SK-N-SH treated with all-trans-retinoic acid at 6 μM for 48 hours (cell line): ENCODE data around the gene TACR2.

Experiments
- ATAC-seq: fragments of 200-7000 bp; cut with Tn5 transposase; 3 replicates; pipeline ENCODE4 v1.9.1; 2020; ENCODE audit warnings: mild to moderate bottlenecking, moderate library complexity
- ARNTL ChIP-seq: fragments of 450-650 bp; formaldehyde crosslinking; IDR thresholded peaks from 2 replicates; pipeline ENCODE4 v1.5.0; 2020; ENCODE audit warnings: low read depth, mild to moderate bottlenecking, moderate library complexity, borderline replicate concordance
- BACH2 ChIP-seq: fragments of 250-450 bp; sonication (Bioruptor Pico); IDR thresholded peaks from 2 replicates; pipeline ENCODE4 v1.9.0; 2021; ENCODE audit warnings: mild to moderate bottlenecking, borderline replicate concordance
- CSDC2 ChIP-seq: fragments of 250-450 bp; sonication (Bioruptor Pico); IDR thresholded peaks from 2 replicates; pipeline ENCODE4 v1.5.0; 2020; ENCODE audit warnings: mild to moderate bottlenecking, moderate library complexity
- ESRRG ChIP-seq: fragments of 250-450 bp; sonication (Bioruptor Pico); IDR thresholded peaks from 2 replicates; pipeline ENCODE4 v1.6.1; 2021; ENCODE audit warnings: mild to moderate bottlenecking
- GLIS3 ChIP-seq: fragments of 250-450 bp; sonication (Bioruptor Pico); IDR thresholded peaks from 2 replicates; pipeline ENCODE4 v1.5.0; 2020; ENCODE audit warnings: mild to moderate bottlenecking, moderate library complexity
- ISL1 ChIP-seq: fragments of 250-450 bp; sonication (Bioruptor Pico); IDR thresholded peaks from 2 replicates; pipeline ENCODE4 v2.1.2; 2022; ENCODE audit warnings: mild to moderate bottlenecking, moderate library complexity
- OSR1 ChIP-seq: fragments of 250-450 bp; sonication (Bioruptor Pico); IDR thresholded peaks from 2 replicates; pipeline ENCODE4 v1.8.0; 2022; ENCODE audit warnings: moderate library complexity, mild to moderate bottlenecking, inconsistent platforms
- RARB ChIP-seq: fragments of 250-450 bp; sonication (Bioruptor Pico); IDR thresholded peaks from 2 replicates; pipeline ENCODE4 v1.8.0; 2021; ENCODE audit warnings: mild to moderate bottlenecking, moderate library complexity
- SNAI2 ChIP-seq: fragments of 250-450 bp; sonication (Bioruptor Pico); IDR thresholded peaks from 2 replicates; pipeline ENCODE4 v1.5.0; 2020; ENCODE audit warnings: mild to moderate bottlenecking, moderate library complexity
- TCF4 ChIP-seq: fragments of 250-450 bp; sonication (Bioruptor Pico); IDR thresholded peaks from 2 replicates; pipeline ENCODE4 v1.8.0; 2021; ENCODE audit warnings: mild to moderate bottlenecking, moderate library complexity, borderline replicate concordance
- TOX ChIP-seq: fragments of 250-450 bp; sonication (Bioruptor Pico); IDR thresholded peaks from 2 replicates; pipeline ENCODE4 v1.8.0; 2021; ENCODE audit warnings: mild to moderate bottlenecking, moderate library complexity, borderline replicate concordance
- ZC3H10 ChIP-seq: fragments of 250-450 bp; sonication (Bioruptor Pico); IDR thresholded peaks from 2 replicates; pipeline ENCODE4 v1.5.1; 2021; ENCODE audit warnings: mild to moderate bottlenecking, moderate library complexity
- ZFP3 ChIP-seq: fragments of 250-450 bp; sonication (Bioruptor Pico); IDR thresholded peaks from 2 replicates; pipeline ENCODE4 v1.5.0; 2020; ENCODE audit warnings: mild to moderate bottlenecking, moderate library complexity
- ZFP30 ChIP-seq: fragments of 450-650 bp; formaldehyde crosslinking; IDR thresholded peaks from 2 replicates; pipeline ENCODE4 v1.5.0; 2022; ENCODE audit warnings: mild to moderate bottlenecking, moderate library complexity
- ZNF565 ChIP-seq: fragments of 450-650 bp; formaldehyde crosslinking; conservative IDR thresholded peaks from 2 replicates; pipeline ENCODE4 v1.5.0; 2020; ENCODE audit warnings: low read depth, mild to moderate bottlenecking, moderate library complexity
- ZNF70 ChIP-seq: fragments of 450-650 bp; formaldehyde crosslinking; IDR thresholded peaks from 2 replicates; pipeline ENCODE4 v1.5.0; 2020; ENCODE audit warnings: mild to moderate bottlenecking, moderate library complexity
- ZNF8 ChIP-seq: fragments of 450-650 bp; formaldehyde crosslinking; IDR thresholded peaks from 2 replicates; pipeline ENCODE4 v1.5.0; 2020; ENCODE audit warnings: mild to moderate bottlenecking, moderate library complexity
- TF ChIP-seq, protein P1 (sequence below): fragments of 250-450 bp; sonication (Bioruptor Pico); IDR thresholded peaks from 2 replicates; pipeline ENCODE4 v1.5.1; 2020; ENCODE audit warnings: low read depth, mild to moderate bottlenecking, moderate library complexity
- TF ChIP-seq, protein P2 (sequence below): fragments of 250-450 bp; sonication (Bioruptor Pico); IDR thresholded peaks from 2 replicates; pipeline ENCODE4 v1.8.0; 2021; ENCODE audit warnings: low read depth, mild to moderate bottlenecking, moderate library complexity, borderline replicate concordance
- TF ChIP-seq, protein P3 (sequence below): fragments of 250-450 bp; sonication (Bioruptor Pico); IDR thresholded peaks from 2 replicates; pipeline ENCODE4 v1.5.0; 2020; ENCODE audit warnings: mild to moderate bottlenecking, moderate library complexity

Gene TACR2

DNA sequence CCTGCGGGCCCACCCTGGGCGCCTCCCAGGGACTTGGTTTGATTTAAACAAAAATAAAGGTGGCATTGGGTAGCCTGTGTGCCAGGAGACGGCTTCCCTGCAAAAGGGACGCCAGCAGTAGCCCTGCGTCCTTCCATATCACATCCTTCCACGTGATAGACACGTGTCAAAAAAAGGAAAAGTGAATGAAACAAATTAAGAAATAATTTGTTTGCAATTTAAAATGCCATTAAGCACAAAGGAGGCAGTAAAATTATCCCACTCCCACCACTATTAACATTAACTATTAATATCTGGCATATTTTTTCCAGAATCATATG, 7.6 kb downstream of the TACR2 start:
- no peak for TF ChIP-seq ZC3H10 (CRISPR knock-in tag)
- TF ChIP-seq ESRRG (CRISPR knock-in tag): no peak
- TF ChIP-seq, protein P1, sequence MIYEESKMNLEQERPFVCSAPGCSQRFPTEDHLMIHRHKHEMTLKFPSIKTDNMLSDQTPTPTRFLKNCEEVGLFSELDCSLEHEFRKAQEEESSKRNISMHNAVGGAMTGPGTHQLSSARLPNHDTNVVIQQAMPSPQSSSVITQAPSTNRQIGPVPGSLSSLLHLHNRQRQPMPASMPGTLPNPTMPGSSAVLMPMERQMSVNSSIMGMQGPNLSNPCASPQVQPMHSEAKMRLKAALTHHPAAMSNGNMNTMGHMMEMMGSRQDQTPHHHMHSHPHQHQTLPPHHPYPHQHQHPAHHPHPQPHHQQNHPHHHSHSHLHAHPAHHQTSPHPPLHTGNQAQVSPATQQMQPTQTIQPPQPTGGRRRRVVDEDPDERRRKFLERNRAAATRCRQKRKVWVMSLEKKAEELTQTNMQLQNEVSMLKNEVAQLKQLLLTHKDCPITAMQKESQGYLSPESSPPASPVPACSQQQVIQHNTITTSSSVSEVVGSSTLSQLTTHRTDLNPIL (CRISPR knock-in tag): no peak
- TF ChIP-seq ZNF565 (CRISPR knock-in tag): no peak
- TF ChIP-seq TCF4: no peak
- TF ChIP-seq, protein P2, sequence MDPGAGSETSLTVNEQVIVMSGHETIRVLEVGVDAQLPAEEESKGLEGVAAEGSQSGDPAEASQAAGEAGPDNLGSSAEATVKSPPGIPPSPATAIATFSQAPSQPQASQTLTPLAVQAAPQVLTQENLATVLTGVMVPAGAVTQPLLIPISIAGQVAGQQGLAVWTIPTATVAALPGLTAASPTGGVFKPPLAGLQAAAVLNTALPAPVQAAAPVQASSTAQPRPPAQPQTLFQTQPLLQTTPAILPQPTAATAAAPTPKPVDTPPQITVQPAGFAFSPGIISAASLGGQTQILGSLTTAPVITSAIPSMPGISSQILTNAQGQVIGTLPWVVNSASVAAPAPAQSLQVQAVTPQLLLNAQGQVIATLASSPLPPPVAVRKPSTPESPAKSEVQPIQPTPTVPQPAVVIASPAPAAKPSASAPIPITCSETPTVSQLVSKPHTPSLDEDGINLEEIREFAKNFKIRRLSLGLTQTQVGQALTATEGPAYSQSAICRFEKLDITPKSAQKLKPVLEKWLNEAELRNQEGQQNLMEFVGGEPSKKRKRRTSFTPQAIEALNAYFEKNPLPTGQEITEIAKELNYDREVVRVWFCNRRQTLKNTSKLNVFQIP (CRISPR knock-in tag): no peak
- TF ChIP-seq TOX (CRISPR knock-in tag): no peak
- no peak for TF ChIP-seq BACH2
- TF ChIP-seq ARNTL (CRISPR knock-in tag): no peak
- TF ChIP-seq, protein P3, sequence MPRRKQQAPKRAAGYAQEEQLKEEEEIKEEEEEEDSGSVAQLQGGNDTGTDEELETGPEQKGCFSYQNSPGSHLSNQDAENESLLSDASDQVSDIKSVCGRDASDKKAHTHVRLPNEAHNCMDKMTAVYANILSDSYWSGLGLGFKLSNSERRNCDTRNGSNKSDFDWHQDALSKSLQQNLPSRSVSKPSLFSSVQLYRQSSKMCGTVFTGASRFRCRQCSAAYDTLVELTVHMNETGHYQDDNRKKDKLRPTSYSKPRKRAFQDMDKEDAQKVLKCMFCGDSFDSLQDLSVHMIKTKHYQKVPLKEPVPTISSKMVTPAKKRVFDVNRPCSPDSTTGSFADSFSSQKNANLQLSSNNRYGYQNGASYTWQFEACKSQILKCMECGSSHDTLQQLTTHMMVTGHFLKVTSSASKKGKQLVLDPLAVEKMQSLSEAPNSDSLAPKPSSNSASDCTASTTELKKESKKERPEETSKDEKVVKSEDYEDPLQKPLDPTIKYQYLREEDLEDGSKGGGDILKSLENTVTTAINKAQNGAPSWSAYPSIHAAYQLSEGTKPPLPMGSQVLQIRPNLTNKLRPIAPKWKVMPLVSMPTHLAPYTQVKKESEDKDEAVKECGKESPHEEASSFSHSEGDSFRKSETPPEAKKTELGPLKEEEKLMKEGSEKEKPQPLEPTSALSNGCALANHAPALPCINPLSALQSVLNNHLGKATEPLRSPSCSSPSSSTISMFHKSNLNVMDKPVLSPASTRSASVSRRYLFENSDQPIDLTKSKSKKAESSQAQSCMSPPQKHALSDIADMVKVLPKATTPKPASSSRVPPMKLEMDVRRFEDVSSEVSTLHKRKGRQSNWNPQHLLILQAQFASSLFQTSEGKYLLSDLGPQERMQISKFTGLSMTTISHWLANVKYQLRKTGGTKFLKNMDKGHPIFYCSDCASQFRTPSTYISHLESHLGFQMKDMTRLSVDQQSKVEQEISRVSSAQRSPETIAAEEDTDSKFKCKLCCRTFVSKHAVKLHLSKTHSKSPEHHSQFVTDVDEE (CRISPR knock-in tag): no peak
- no peak for TF ChIP-seq ISL1 (CRISPR knock-in tag)
- no peak for TF ChIP-seq OSR1 (CRISPR knock-in tag)
- TF ChIP-seq ZNF8 (CRISPR knock-in tag): no peak
- no peak for TF ChIP-seq RARB (CRISPR knock-in tag)
- TF ChIP-seq SNAI2 (CRISPR knock-in tag): no peak
- TF ChIP-seq ZFP30: no peak
- no peak for ATAC-seq

DNA sequence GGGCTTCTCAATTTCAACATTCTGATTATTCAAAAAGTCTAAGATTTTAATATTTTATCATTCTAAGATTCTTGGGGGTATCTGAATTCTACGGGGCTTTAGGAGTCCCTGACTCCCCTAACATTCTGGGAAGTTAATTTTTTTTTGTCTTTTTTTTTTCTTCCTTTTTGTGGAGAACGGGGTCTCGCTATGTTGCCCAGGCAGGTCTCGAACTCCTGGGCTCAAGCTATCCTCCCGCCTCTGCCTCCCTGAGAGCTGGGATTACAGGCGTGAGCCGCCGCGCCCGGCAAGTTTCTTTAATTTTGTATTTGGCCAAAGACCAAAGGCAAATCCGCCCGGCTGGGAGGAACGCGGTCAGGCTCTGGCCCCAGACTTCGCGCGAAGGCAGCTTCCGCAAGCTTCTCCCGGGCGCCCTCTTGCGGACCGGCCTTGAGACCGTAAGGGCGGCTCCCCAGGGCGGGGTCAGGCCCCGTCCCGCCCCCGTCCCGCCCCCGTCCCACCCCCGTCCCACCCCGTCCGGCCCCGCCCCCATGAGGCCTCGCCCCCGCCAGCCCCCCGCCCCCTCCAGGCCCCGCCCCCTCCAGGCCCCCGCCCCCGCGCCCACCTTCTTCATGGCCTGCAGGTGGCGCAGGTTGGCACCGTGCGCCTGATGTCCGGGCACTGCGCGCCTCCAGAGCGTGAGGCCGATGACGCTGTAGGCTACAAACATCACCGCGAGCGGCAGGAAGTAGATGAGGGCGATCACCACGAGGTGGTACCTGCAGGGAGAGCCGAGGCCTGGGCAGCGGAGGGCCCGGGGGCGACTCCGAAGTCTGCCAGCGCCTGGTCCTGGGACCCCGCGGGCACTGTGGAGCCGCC, 8.2 kb downstream of the TACR2 start:
- TF ChIP-seq OSR1 (CRISPR knock-in tag): no peak
- TF ChIP-seq, protein P2 (CRISPR knock-in tag): no peak
- TF ChIP-seq TCF4: no peak
- TF ChIP-seq, protein P3 (CRISPR knock-in tag): 0 out of 2 replicates have a peak, but pooled peaks have one; percentile 45
- 0 out of 2 replicates have a peak, but pooled peaks have one; percentile 57 for TF ChIP-seq ZNF565 (CRISPR knock-in tag)
- TF ChIP-seq GLIS3 (CRISPR knock-in tag): no peak
- TF ChIP-seq ZNF8 (CRISPR knock-in tag): no peak
- TF ChIP-seq RARB (CRISPR knock-in tag): no peak
- TF ChIP-seq ZNF70 (CRISPR knock-in tag): 0 out of 2 replicates have a peak, but pooled peaks have one; percentile 14
- no peak for TF ChIP-seq SNAI2 (CRISPR knock-in tag)
- peak; percentile 34; the same call in 1 of the 2 replicates for TF ChIP-seq CSDC2 (CRISPR knock-in tag)
- TF ChIP-seq ZFP3 (CRISPR knock-in tag): 0 out of 2 replicates have a peak, but pooled peaks have one; percentile 43
- no peak for TF ChIP-seq ZC3H10 (CRISPR knock-in tag)
- TF ChIP-seq TOX (CRISPR knock-in tag): no peak
- TF ChIP-seq, all 23 proteins: peak for 5
- ATAC-seq: peak; percentile 88
